Natural killer cell treated with Interleukin-12 subunit alpha and Interleukin-12 subunit beta and Interleukin-15 and Interleukin-18, amount 100 ng/mL, for 72 hours (primary cell): ENCODE measurements around the gene GTSE1. TPM values are rescaled to one million over a fixed set of nuclear protein-coding genes. Genes with fewer than 3 reads are reported as not detected.

Source experiments
- ATAC-seq, 2 donors: fragments of 150-1000 bp; cut with Tn5 transposase in 1 of 2; sonication (Bioruptor Pico), chemical (Tn5 transposase) in 1 of 2; 2 replicates each; pipeline ENCODE4 v1.10.0; 2021
- DNase-seq: peaks from one replicate; pipeline ENCODE4 v3.0.0; 2022; ENCODE audit warnings: low spot score
- H3K27ac Mint-ChIP-seq, 2 donors: 1 replicate in 1 of 2; 2 replicates in 1 of 2; pipeline ENCODE4 v1.8.0; 2022; ENCODE audit warnings: mixed read lengths in 2 of 2, mild to moderate bottlenecking in 1 of 2, moderate library complexity in 1 of 2
- H3K27me3 Mint-ChIP-seq, 2 donors: 1 replicate in 1 of 2; 2 replicates in 1 of 2; pipeline ENCODE4 v1.8.0; 2022; ENCODE audit warnings: mixed read lengths in 2 of 2
- H3K36me3 Mint-ChIP-seq: one replicate; pipeline ENCODE4 v1.8.0; 2022; ENCODE audit warnings: mixed read lengths
- H3K4me1 Mint-ChIP-seq, 2 donors: 1 replicate in 1 of 2; 2 replicates in 1 of 2; pipeline ENCODE4 v1.8.0; 2022; ENCODE audit warnings: low read depth in 2 of 2, mixed read lengths in 2 of 2, mild to moderate bottlenecking in 1 of 2
- H3K4me3 Mint-ChIP-seq: one replicate; pipeline ENCODE4 v1.8.0; 2022; ENCODE audit warnings: mixed read lengths
- H3K9me3 Mint-ChIP-seq: 2 replicates; pipeline ENCODE4 v1.8.0; 2022; ENCODE audit warnings: mixed read lengths
- total RNA-seq, 2 donors: library from RNA; stranded (reverse); gene quantifications; one replicate each; pipeline ENCODE4 v1.2.3, GENCODE V29; 2022

GTSE1 gene
- total RNA-seq, 2 donors from 2014 or later, result 34.6 to 90.2 TPM

DNA sequence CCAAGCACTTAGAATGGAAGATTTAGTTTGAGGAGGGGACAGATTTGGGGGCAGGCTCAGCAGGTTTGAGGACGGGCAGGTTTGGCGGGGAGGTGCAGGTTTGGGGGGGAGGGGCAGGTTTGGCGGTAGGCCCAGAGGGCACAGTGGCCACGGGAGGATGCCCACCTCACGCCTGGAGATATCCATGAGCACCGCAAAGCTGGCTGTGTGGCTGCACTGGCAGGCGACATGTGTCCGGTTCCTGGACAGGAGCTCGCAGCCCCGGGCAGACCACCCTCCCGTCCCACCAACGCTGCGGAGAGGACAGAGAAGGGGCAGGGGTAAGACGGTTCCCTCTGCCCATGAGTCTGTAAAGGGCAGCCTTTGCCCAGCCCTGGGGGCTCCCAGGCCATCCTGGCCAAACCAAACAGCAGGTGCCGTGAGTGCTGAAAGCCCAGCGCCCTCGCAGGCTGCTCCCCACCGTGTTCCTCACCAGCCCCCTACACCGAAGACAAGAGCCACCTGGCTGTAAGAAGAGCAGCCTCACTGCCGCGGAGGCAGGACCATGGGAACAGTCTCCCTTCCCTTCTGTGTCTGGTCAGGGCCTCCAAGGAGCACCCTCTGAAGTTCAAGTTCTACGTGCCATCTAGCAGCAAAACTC lies 81.9 kb downstream of the GTSE1 start:
- H3K36me3 Mint-ChIP-seq, result peaks cover 11% of the 10 kb centered on the region
- H3K4me1 Mint-ChIP-seq, result peaks cover 15 to 42% of the 10 kb centered on the region in 2 donors
- H3K4me3 Mint-ChIP-seq, result no peak overlapping the region
- no peak for DNase-seq
- H3K27ac Mint-ChIP-seq, result no peak overlapping the region
- no peak for ATAC-seq
- H3K9me3 Mint-ChIP-seq, result peaks cover 4% of the 10 kb centered on the region
- H3K27me3 Mint-ChIP-seq, result peaks cover 0 to 9% of the 10 kb centered on the region in 2 donors

DNA sequence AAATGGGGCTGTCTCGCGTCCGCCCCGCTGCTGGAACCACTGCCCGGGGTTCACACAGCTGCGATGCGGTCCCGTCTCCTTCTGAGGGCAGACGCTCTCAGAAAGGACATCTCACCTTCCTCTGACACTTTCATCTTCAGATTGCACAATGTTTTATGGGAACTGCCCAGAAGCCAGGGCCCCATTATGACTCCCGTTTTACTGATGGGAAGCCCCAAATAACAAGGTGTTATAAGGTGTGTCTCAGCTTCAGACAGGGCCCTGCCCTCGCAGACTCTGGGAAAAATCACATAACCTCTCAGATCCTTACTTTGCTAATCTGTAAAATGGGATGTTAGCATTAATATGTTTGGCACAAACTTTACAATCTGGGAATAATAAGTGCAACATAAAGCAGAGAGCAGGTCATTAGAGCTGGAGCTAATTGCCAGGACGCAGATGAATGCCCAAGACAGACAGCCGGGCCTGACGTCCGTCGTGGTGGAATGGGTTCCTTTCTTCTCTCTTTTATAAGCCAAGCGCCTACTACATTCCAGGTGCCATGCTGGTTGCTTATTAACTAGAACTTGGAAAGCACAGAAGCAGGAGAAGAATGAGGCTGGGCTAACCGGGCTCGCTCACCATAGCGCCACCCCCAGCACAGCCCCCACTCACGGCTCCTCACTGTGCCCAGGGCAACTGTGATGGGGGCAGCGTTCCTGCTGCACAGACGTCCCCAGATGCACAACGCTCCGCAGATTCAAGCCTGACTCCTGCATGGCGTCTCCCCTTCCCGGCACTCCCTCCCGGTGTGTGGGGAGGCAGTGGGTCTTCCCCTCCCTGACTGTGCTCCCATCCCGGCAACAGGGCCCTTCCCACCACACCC lies 82.6 kb downstream of the GTSE1 start:
- Mint-ChIP-seq H3K27me3 (peaks cover 0 to 9% of the 10 kb centered on the region in 2 donors), H3K4me1 (peaks cover 8 to 35% of the 10 kb centered on the region in 2 donors), H3K4me3 (no peak overlapping the region), H3K27ac (no peak overlapping the region), H3K9me3 (peaks cover 4% of the 10 kb centered on the region), H3K36me3 (peaks cover 11% of the 10 kb centered on the region)
- ATAC-seq (no peak), DNase-seq (peak; percentile 23)

DNA sequence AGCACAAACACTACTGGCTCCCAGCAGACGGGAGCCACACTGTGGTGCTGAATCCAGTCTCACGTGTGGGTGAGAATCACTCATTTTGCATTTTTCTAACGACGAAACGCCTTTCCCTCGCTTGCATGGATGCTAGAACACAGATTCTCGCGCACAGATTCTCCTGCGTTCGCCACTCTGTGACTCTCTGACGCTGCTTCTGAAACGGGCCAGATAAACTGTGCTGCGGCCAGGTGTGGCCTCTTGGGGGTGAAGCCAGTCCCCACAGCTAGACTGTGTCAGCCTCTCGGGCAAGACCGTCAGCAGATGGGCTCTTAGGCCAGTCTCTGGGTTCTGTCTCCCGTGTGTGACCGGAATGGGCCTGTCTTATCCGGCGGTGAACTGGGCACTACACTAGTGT lies 83.4 kb downstream of the GTSE1 start:
- Mint-ChIP-seq H3K4me1 (peaks cover 4 to 31% of the 10 kb centered on the region in 2 donors), H3K4me3 (no peak overlapping the region), H3K27ac (no peak overlapping the region), H3K27me3 (peaks cover 0 to 9% of the 10 kb centered on the region in 2 donors), H3K36me3 (peaks cover 11% of the 10 kb centered on the region), H3K9me3 (peaks cover 4% of the 10 kb centered on the region)
- DNase-seq (no peak), ATAC-seq (peak in 1 of 2 donors; percentile 40)

Other genes with a start within 250 kb of the GTSE1 start
- gene PPARA, start 146.3 kb upstream of the GTSE1 start, total RNA-seq, result 10 to 100 TPM; 31.7 to 36.1 TPM
- gene CDPF1, start 46.6 kb upstream of the GTSE1 start, total RNA-seq, result 10 to 100 TPM in 1 of 2 donors, 1 to 10 TPM in 1; 8.2 to 10.7 TPM
- under 1 TPM in 1 of 2 donors, not detected in 1; 0.07 TPM for gene PKDREJ, start 33.5 kb upstream of the GTSE1 start, total RNA-seq
- 10 to 100 TPM; 63.7 to 64.2 TPM for gene TTC38, start 28.9 kb upstream of the GTSE1 start, total RNA-seq
- gene TRMU, start 38.8 kb downstream of the GTSE1 start, total RNA-seq, result 100 to 1,000 TPM in 1 of 2 donors, 10 to 100 TPM in 1; 72.7 to 135 TPM
- gene CELSR1, start 240.8 kb downstream of the GTSE1 start, total RNA-seq, result under 1 TPM; 0.14 to 0.45 TPM